Measurements from ENCODE around the gene MINK1.

GRCh38 chr17:4928881-4929280 is 95.7 kb downstream of the MINK1 start:
- TF ChIP-seq POLR2A (IDR thresholded peaks at IDR 0.05; ENCODE audit: low read length): no peak
- TF ChIP-seq GATA1 (IDR thresholded peaks at IDR 0.05; ENCODE audit: low read depth, low read length): no peak

All from erythroblast (primary cell).